Tibial nerve (tissue), 4 donors: ENCODE measurements around the gene SCAPER.

Source experiments
- EP300 ChIP-seq, 2 donors: sonication (generic); formaldehyde crosslinking; IDR thresholded peaks; one replicate each; pipeline ENCODE4 v1.6.1; 2017; ENCODE audit warnings: antibody characterized with exemption in 2 of 2, mild to moderate bottlenecking in 1 of 2
- POLR2A ChIP-seq, 2 donors: fragments of 450-650 bp; IDR thresholded peaks; one replicate each; pipeline ENCODE4 v1.6.1; 2017; ENCODE audit warnings: antibody characterized with exemption in 2 of 2, mild to moderate bottlenecking in 2 of 2, moderate library complexity in 2 of 2
- TF ChIP-seq, protein P1 (sequence below), 5 experiments: fragments of 200-600 bp in 3 of 5; fragments of 450-650 bp in 2 of 5; sonication (generic) in 3 of 5; IDR thresholded peaks; one replicate each; pipeline ENCODE4 v1.5.1; 2016 to 2019; ENCODE audit warnings: antibody characterized with exemption in 5 of 5, mild to moderate bottlenecking in 3 of 5, moderate library complexity in 2 of 5

DNA sequence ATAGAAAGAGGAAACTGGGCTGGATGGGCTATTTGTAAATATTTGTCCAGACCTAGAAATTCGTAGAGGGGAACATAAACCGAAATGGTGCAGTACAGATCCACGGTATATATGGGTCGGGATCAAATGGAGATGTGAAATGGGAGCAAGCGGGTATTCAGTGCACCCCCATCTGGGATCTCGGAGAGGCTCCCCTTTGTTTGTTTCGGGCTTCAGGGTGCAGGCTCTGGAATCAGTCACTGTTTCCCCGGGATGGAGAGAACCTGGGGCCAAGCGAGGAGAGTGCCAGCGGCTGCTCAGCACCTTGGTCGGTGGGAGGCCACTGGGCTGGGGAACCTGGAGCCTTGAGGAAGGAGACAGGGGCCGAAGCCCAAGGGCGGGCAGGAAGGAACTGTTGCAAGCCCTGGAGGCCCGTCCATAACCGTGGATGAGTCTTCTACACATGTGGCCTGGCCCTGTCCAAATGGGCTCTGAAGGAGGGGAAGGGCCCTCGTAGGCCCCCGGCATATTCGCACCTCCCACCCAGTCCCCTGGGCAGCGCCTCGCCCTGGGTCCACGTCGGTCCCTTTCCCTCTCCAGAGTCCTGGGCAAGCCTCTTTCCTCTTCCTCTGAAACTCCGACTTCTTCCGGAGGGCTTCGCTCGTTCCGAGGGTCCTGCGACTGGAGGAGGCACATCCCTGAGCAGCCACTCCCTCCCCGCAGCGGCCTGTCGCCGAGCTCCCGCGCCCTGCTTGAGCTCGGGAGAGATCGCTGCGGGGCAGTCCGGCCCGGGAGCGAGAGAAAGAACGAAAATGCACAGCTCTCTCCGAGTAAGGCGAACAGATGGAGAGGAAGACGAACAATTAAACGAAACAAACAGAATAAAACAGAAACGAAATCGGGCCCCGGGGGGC lies 565.6 kb downstream of the SCAPER start:
- TF ChIP-seq EP300 (IDR thresholded peaks at IDR 0.05) (no peak), POLR2A (IDR thresholded peaks at IDR 0.05) (no peak)
- TF ChIP-seq, protein P1, sequence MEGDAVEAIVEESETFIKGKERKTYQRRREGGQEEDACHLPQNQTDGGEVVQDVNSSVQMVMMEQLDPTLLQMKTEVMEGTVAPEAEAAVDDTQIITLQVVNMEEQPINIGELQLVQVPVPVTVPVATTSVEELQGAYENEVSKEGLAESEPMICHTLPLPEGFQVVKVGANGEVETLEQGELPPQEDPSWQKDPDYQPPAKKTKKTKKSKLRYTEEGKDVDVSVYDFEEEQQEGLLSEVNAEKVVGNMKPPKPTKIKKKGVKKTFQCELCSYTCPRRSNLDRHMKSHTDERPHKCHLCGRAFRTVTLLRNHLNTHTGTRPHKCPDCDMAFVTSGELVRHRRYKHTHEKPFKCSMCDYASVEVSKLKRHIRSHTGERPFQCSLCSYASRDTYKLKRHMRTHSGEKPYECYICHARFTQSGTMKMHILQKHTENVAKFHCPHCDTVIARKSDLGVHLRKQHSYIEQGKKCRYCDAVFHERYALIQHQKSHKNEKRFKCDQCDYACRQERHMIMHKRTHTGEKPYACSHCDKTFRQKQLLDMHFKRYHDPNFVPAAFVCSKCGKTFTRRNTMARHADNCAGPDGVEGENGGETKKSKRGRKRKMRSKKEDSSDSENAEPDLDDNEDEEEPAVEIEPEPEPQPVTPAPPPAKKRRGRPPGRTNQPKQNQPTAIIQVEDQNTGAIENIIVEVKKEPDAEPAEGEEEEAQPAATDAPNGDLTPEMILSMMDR (IDR thresholded peaks at IDR 0.05), result no peak
